Measurements from ENCODE around the gene AKNA.

AKNA gene

GRCh38 chr9:114300846-114301797, 86.7 kb downstream of the AKNA start:
- no peaks in the 10 kb centered on the region for H3K27me3 ChIP-seq (ENCODE audit: control insufficient read depth, insufficient read depth, low read length)
- no peak overlapping the region for H3K4me2 ChIP-seq (ENCODE audit: low read length)
- no peaks in the 10 kb centered on the region for H3K4me1 ChIP-seq (ENCODE audit: control insufficient read depth, insufficient read depth, low read length)
- H3K9ac ChIP-seq (ENCODE audit: low read depth, low read length) = no peak overlapping the region
- peaks cover 12% of the 10 kb centered on the region for H3K36me3 ChIP-seq (ENCODE audit: insufficient read depth, low read length)
- H3K4me3 ChIP-seq (ENCODE audit: low read length) = no peak overlapping the region
- H3K9me3 ChIP-seq (replicated peaks; ENCODE audit: low read length) = no peaks in the 10 kb centered on the region

- Histone ChIP-seq H3K9ac (ENCODE audit: low read depth, low read length) (no peak overlapping the region), H3K27me3 (ENCODE audit: control insufficient read depth, insufficient read depth, low read length) (no peaks in the 10 kb centered on the region), H3K4me2 (ENCODE audit: low read length) (no peak overlapping the region), H3K4me3 (ENCODE audit: low read length) (no peak overlapping the region), H3K9me3 (replicated peaks; ENCODE audit: low read length) (no peaks in the 10 kb centered on the region), H3K4me1 (ENCODE audit: control insufficient read depth, insufficient read depth, low read length) (no peaks in the 10 kb centered on the region), H3K36me3 (ENCODE audit: insufficient read depth, low read length) (peaks cover 17% of the 10 kb centered on the region)
Observed at GRCh38 chr9:114300153-114300845, 87.5 kb downstream of the AKNA start.

- Histone ChIP-seq H3K4me1 (ENCODE audit: control insufficient read depth, insufficient read depth, low read length) (no peaks in the 10 kb centered on the region), H3K9me3 (replicated peaks; ENCODE audit: low read length) (peaks cover 1% of the 10 kb centered on the region), H3K4me2 (ENCODE audit: low read length) (no peak overlapping the region), H3K9ac (ENCODE audit: low read depth, low read length) (no peak overlapping the region), H3K4me3 (ENCODE audit: low read length) (no peak overlapping the region), H3K27me3 (ENCODE audit: control insufficient read depth, insufficient read depth, low read length) (no peaks in the 10 kb centered on the region), H3K36me3 (ENCODE audit: insufficient read depth, low read length) (peaks cover 25% of the 10 kb centered on the region)
Observed at GRCh38 chr9:114299286-114300152, 88.3 kb downstream of the AKNA start.

GRCh38 chr9:114296338-114296737, 91.4 kb downstream of the AKNA start:
- peaks cover 4% of the 10 kb centered on the region for H3K9me3 ChIP-seq (replicated peaks; ENCODE audit: low read length)
- H3K4me1 ChIP-seq (ENCODE audit: control insufficient read depth, insufficient read depth, low read length) = peaks cover 5% of the 10 kb centered on the region
- no peak overlapping the region for H3K4me3 ChIP-seq (ENCODE audit: low read length)
- no peak overlapping the region for H3K4me2 ChIP-seq (ENCODE audit: low read length)
- H3K36me3 ChIP-seq (ENCODE audit: insufficient read depth, low read length) = peaks cover 36% of the 10 kb centered on the region
- no peak overlapping the region for H3K9ac ChIP-seq (ENCODE audit: low read depth, low read length)
- no peaks in the 10 kb centered on the region for H3K27me3 ChIP-seq (ENCODE audit: control insufficient read depth, insufficient read depth, low read length)

GRCh38 chr9:114294664-114295063, 93.1 kb downstream of the AKNA start:
- H3K4me1 ChIP-seq (ENCODE audit: control insufficient read depth, insufficient read depth, low read length) = peaks cover 5% of the 10 kb centered on the region

GRCh38 chr9:114291886-114292590, 95.7 kb downstream of the AKNA start:
- Histone ChIP-seq H3K4me1 (ENCODE audit: control insufficient read depth, insufficient read depth, low read length) (peaks cover 16% of the 10 kb centered on the region), H3K36me3 (ENCODE audit: insufficient read depth, low read length) (peaks cover 24% of the 10 kb centered on the region), H3K9me3 (replicated peaks; ENCODE audit: low read length) (peaks cover 4% of the 10 kb centered on the region), H3K27me3 (ENCODE audit: control insufficient read depth, insufficient read depth, low read length) (no peaks in the 10 kb centered on the region), H3K4me2 (ENCODE audit: low read length) (no peak overlapping the region), H3K9ac (ENCODE audit: low read depth, low read length) (no peak overlapping the region), H3K4me3 (ENCODE audit: low read length) (no peak overlapping the region)

More at GRCh38 chr9:114294664-114295063, 93.1 kb downstream of the AKNA start:
- Histone ChIP-seq H3K36me3 (ENCODE audit: insufficient read depth, low read length) (peaks cover 29% of the 10 kb centered on the region), H3K4me2 (ENCODE audit: low read length) (no peak overlapping the region), H3K9ac (ENCODE audit: low read depth, low read length) (no peak overlapping the region), H3K27me3 (ENCODE audit: control insufficient read depth, insufficient read depth, low read length) (no peaks in the 10 kb centered on the region), H3K9me3 (replicated peaks; ENCODE audit: low read length) (peaks cover 4% of the 10 kb centered on the region), H3K4me3 (ENCODE audit: low read length) (no peak overlapping the region)

GRCh38 chr9:114291064-114291474, 96.7 kb downstream of the AKNA start:
- Histone ChIP-seq H3K36me3 (ENCODE audit: insufficient read depth, low read length) (peaks cover 24% of the 10 kb centered on the region), H3K9ac (ENCODE audit: low read depth, low read length) (no peak overlapping the region), H3K27me3 (ENCODE audit: control insufficient read depth, insufficient read depth, low read length) (no peaks in the 10 kb centered on the region), H3K4me3 (ENCODE audit: low read length) (no peak overlapping the region), H3K4me1 (ENCODE audit: control insufficient read depth, insufficient read depth, low read length) (peaks cover 18% of the 10 kb centered on the region), H3K9me3 (replicated peaks; ENCODE audit: low read length) (peaks cover 4% of the 10 kb centered on the region), H3K4me2 (ENCODE audit: low read length) (no peak overlapping the region)

GRCh38 chr9:114290561-114290986, 97.2 kb downstream of the AKNA start:
- H3K9ac ChIP-seq (ENCODE audit: low read depth, low read length) = no peak overlapping the region
- peaks cover 23% of the 10 kb centered on the region for H3K4me1 ChIP-seq (ENCODE audit: control insufficient read depth, insufficient read depth, low read length)
- peaks cover 20% of the 10 kb centered on the region for H3K36me3 ChIP-seq (ENCODE audit: insufficient read depth, low read length)
- H3K9me3 ChIP-seq (replicated peaks; ENCODE audit: low read length) = peaks cover 4% of the 10 kb centered on the region
- no peak overlapping the region for H3K4me2 ChIP-seq (ENCODE audit: low read length)
- H3K27me3 ChIP-seq (ENCODE audit: control insufficient read depth, insufficient read depth, low read length) = no peaks in the 10 kb centered on the region
- no peak overlapping the region for H3K4me3 ChIP-seq (ENCODE audit: low read length)

- Histone ChIP-seq H3K4me3 (ENCODE audit: low read length) (no peak overlapping the region), H3K4me1 (ENCODE audit: control insufficient read depth, insufficient read depth, low read length) (peaks cover 29% of the 10 kb centered on the region), H3K9me3 (replicated peaks; ENCODE audit: low read length) (peaks cover 4% of the 10 kb centered on the region), H3K36me3 (ENCODE audit: insufficient read depth, low read length) (peaks cover 14% of the 10 kb centered on the region), H3K4me2 (ENCODE audit: low read length) (no peak overlapping the region), H3K9ac (ENCODE audit: low read depth, low read length) (no peak overlapping the region), H3K27me3 (ENCODE audit: control insufficient read depth, insufficient read depth, low read length) (no peaks in the 10 kb centered on the region)
Observed at GRCh38 chr9:114289571-114290481, 98.0 kb downstream of the AKNA start.

- H3K9me3 ChIP-seq (replicated peaks; ENCODE audit: low read length) = no peaks in the 10 kb centered on the region
- H3K36me3 ChIP-seq (ENCODE audit: insufficient read depth, low read length) = peaks cover 7% of the 10 kb centered on the region
- no peaks in the 10 kb centered on the region for H3K27me3 ChIP-seq (ENCODE audit: control insufficient read depth, insufficient read depth, low read length)
Observed at GRCh38 chr9:114289106-114289505, 98.7 kb downstream of the AKNA start.

More at GRCh38 chr9:114289106-114289505, 98.7 kb downstream of the AKNA start:
- no peak overlapping the region for H3K4me2 ChIP-seq (ENCODE audit: low read length)
- no peak overlapping the region for H3K4me3 ChIP-seq (ENCODE audit: low read length)
- H3K4me1 ChIP-seq (ENCODE audit: control insufficient read depth, insufficient read depth, low read length) = peaks cover 29% of the 10 kb centered on the region
- H3K9ac ChIP-seq (ENCODE audit: low read depth, low read length) = no peak overlapping the region

Measured in skeletal muscle satellite cell (primary cell).